Right kidney (tissue), 1 donor: ENCODE measurements around the gene MYO1B.

ENCODE experiments used
- DNase-seq: peaks from one replicate; pipeline ENCODE4 v3.0.0-alpha.2; 2016

Gene MYO1B

GRCh38 chr2:191257934-191258333, 12.7 kb downstream of the MYO1B start:
- no peak for DNase-seq

DNA sequence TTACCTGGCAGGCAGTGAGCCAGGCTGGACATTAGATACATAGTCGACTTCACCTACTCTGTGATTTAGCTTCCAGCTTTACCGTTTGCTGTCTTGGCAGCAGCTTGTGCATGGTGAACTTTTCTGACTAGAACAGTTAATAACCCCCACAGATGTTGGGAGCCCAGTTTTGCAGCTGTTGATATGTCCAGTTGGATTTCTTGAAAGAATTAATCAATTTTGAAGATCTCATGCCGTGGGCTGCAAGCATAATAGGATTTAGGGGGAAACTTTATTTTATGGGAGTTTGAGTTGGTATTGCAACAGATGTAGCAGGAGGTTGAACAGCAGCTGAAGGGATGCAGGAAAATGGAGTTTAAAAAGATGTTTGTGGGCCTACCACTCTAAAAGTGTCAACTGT, 13.8 kb downstream of the MYO1B start:
- DNase-seq: no peak

DNA sequence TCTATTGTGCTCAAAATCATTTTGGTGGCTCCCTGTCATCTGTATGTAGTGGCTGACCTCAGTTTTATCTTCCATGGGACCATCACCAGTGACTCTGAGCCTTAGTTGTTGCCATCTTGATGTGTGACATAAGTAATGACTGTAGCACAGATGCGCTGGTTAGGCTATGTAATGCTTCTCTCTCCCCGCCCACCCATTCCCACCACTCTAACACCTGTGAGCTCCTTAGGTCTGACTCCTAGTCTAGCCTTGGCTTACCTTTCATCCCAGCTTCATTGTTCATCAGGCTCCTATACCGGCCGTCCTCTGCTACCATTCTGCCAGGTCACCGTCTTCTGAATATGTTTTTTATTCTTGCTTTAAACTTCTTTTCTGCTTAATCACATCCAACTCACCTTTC, 17.2 kb downstream of the MYO1B start:
- no peak for DNase-seq

- DNase-seq: no peak
Measured at GRCh38 chr2:191263050-191263449, 17.8 kb downstream of the MYO1B start.

DNA sequence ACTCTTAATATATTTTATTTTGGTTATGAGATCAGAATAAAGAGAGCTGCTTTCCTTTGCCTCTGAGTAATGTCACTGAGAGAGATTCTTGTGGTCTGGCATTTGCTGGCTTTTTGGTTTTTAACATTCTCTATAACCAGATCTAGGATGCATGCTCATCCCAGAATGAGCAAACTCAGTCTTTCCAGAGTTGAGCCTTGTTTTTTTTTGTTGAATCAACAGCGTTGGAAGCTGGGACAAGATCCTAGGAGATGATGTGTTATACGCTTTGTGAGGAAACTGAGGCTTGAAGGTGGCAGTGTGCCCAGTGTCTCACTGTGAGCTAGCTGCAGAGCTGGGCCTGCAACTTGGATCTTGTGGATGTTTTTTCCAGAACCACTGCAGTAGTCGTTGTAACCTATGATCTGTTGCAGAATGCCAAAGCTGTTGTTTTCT, 19.5 kb downstream of the MYO1B start:
- DNase-seq: no peak

DNA sequence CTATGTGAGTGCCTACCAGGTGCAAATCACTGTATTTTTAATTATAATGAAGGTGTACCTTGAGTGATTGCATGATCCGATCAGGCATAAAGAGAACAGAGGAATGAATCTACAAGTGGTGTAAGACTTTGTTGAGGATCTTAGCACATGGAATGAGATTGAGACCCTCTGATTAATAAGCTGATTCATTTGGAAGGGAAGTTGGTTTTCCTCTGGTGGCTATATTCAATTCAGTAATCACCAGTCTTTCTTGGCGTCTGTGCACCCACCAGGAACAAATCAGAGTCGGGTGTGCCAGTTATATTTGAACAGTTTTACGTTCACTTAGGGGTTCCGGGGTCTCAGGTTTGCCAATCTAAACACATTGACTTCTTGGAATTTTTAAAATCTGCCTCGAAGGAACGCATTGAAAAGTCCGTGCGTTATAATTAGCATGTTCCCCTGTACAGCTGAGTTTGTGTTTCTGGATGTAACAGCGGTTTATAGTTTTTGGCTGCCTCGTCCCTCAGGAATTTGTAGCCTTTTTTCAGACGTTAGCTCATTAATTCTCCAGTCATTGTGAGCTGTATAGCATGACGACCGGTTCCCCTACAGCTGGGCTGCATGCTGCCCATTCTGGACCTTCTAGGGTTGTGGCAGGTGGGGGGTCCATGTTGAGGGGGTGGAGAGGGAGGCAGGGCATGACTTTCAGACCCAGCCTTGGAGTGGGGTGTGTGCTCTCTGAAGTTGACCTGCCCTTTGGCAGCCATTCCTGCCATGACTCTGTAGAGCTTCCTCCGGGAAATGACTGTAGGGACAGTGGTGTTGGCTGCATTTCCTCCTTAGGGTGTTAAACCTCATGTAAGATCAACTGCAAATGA, 20.3 kb downstream of the MYO1B start:
- no peak for DNase-seq

- no peak for DNase-seq
Measured at GRCh38 chr2:191266201-191266600, 21.0 kb downstream of the MYO1B start.

DNA sequence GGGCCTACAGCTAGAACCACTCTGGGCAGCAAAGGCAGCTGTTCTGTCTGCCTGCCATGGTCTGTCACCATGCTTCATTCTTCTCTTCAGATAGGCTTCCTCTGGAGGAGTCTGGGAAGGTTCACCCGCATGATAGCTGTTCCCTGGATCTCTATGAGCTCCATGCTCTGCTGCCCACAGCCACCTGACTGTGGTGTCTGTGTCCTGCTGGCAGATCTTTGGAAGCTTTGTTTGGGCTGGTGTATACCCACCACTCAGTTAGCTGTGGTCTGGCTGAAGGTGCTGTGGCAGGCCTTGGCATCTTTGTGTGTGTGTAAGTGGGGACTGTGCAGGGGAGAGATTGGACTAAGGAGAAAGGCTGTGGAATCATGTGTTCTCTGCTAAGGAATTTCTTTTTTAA, 23.4 kb downstream of the MYO1B start:
- no peak for DNase-seq

- no peak for DNase-seq
Measured at GRCh38 chr2:191270306-191271161, 25.3 kb downstream of the MYO1B start.

- no peak for DNase-seq
Measured at GRCh38 chr2:191272064-191272463, 26.9 kb downstream of the MYO1B start.

DNA sequence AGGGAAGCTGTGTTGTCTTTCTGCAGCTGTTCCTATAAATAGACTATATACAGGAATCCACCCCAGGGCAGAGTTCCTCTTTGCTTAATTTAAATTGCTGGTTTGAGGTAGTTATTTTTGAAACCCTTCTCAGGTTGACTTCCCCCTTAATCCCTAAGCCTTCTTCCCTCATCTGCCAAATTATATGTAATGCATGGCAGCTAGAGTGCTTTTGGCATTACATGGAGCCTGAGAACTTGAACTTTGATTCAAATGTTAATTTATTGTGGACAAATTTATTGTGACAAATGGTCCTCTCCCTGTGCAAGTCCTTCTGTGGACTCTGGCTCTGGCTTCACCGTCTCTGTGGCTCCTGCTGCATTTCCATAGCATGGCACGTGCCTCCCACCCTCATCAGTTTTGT, 29.2 kb downstream of the MYO1B start:
- DNase-seq: no peak

DNA sequence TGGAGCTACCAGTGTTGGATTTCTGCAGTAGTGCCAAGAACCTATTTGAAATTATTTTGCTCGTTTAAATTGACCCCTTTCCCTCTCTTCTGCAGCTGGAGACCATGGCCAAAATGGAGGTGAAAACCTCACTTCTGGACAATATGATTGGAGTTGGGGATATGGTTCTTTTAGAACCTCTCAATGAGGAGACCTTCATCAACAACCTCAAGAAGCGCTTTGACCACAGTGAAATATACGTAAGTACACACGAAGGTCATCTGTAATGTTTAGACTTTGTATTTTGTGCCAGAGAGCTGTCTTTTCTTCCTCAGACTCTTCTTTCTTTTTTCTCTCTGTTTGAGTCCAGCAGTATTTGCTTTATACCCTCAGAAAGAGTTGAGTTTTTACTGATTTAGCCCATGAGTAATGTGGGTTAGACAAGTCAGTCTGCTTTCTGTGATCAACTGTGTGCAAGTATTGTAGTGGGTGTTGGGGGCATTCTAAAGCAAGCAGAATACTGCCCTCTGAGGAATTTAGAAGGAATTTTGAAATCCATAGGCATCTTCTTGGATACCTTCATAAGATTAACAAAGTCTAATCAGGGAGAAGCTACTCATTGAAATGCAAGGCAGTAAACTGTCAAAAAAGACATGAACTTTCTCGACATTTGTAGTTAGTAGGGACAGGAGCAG, 31.7 kb downstream of the MYO1B start:
- no peak for DNase-seq

DNA sequence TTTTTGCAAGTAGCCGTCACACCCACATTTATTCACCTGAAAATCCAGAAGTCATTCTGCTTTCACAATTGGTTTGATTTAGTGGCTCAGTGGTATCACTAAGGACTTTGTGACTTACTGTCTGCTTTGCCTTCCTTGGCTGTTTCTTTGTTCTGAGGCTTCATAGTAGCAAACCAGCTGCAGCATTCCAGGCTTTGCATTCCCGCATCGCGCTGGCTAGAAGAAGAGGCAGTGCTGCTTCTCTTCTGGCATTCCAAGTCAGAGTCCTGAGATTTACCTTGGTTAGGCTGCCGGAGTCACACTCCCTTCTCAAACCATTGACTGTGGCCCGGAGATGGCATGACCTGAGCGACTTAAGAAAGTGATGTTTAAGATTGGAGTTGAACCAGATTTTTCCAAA, 35.1 kb downstream of the MYO1B start:
- no peak for DNase-seq

DNA sequence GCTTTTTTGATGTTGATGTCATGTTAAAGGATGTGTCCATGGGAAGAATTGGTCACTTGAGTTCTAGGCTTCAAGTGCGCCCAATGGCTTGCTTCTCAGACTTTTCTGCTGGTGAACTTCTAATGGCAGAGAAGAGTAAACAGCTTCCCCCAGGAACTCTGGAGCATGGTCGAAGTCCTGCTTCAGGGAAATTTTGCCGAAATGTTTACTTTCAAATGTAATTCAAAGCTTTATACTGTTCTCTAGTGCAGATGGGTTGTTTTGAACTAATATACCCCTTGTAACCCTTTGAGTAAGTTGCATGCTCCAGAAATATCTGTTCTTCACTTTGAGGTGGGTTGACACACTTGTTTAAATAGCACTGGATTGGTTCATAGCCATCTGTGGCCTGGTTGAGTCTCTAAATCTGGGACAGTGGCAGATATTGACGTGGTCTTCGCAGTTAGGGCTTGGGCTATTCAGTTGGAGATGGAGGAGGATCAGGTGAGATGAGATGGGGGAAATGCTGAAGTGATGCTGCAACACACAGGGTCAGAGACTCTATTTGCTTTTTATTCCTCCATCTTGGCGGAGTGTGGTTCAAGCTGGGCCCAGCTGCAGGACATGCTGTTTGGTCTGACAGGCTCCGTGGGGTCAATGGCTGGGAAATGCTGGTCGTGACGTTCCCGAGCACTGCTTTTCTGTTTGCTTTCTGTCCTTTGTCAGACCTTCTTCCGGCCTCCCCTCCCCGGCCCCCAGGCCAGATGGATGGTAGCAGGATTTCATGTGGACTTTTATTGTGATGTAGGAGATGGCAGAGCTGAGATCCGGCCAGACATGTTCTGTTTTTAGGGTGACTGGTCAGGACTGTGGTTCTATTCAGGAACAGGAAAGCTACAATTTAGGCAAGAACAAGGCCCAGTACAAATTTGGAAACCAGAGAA, 35.9 kb downstream of the MYO1B start:
- no peak for DNase-seq

- DNase-seq: no peak
Measured at GRCh38 chr2:191285252-191285651, 40.0 kb downstream of the MYO1B start.

GRCh38 chr2:191287820-191288219, 42.6 kb downstream of the MYO1B start:
- no peak for DNase-seq

GRCh38 chr2:191289049-191289448, 43.8 kb downstream of the MYO1B start:
- DNase-seq: no peak

- DNase-seq: no peak
Measured at GRCh38 chr2:191291471-191291870, 46.3 kb downstream of the MYO1B start.

DNA sequence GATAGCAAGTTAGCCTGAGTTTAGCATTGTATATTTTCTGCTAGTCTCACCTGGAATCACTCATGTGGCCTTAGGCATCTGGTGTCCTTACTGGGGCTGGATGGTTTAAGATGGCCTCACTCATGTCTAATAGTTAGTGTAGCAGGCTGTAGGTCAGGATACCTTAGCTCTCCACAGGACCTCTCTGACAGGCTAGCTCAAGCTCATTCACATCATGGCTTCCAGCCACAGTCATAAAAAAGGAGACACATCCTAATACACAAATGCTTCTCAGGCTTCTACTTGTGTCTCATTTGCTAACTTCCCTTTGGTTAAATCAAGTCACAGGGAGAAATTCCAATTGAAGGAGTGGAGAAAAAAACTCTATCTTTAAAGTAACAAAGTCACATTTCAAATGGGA, 47.7 kb downstream of the MYO1B start:
- DNase-seq: no peak

DNA sequence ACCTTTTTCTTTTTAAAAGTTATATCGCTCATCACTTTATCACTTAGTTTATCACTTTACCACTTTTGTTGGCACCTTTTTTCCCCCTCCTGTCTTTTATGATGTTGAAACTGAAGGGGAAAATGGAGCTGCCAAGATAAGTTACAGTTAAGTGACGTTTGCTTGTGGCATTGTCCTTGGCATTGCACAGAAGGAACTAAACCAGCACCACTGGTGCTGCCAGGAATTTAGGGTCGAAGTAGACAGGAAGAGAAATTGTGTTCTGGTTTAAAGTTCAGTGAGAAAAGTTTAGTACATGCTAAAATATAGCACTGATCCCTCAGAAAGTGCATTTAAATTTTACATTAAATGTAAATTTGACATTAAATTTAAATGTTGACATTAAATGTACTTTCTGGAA, 49.9 kb downstream of the MYO1B start:
- no peak for DNase-seq

DNA sequence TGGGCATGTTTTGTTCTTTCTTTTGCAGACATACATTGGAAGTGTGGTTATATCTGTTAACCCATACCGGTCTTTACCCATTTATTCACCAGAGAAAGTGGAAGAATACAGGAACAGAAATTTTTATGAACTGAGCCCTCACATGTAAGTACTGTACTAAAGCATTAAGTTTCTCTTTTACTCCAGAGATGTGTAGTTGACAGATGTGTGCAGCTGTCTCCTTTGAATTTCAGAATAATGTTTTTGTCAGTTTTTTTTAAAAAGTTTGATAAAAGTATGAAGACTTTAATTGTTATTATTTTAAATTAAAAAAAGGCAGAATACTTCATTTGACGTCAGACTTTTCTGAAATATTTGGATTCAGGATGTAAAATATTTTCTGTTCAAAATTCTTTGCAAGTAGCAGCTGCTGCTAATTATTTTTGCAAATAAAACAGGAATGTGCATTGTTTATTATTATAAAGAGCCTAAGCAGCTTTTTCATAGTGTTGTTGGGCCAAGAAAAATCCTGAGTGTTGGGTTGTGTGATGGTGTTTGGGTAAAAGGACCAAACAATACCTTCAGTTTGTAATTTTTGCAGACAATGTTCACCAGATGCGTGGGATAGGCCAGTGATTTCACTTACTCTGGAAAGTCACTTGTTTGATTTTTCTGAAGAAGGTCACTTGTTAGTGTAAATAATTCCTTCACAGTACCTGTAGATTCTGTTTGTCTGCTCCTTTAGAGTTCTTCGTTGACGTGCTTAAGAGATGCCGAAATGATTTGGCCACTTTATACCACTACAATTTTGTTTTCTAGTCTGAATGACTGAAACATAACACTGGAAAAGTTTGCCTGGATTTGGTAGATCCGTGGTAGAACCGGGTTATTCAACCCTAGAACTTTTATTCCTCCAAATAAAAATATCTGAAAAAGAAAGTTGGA, 51.1 kb downstream of the MYO1B start:
- DNase-seq: no peak
